Tibial artery (tissue), 4 donors: ENCODE data around the gene CNGA3.

Source experiments
- DNase-seq, 2 donors: peaks; one replicate each; pipeline ENCODE4 v3.0.0-alpha.2; 2019
- H3K27ac ChIP-seq, 2 donors: fragments of 200-600 bp; sonication (generic) in 1 of 2; 1 replicate in 1 of 2; 2 replicates in 1 of 2; pipeline ENCODE4 v1.5.1; 2018 to 2019; ENCODE audit warnings: mild to moderate bottlenecking in 1 of 2
- H3K27me3 ChIP-seq, 2 donors: fragments of 200-600 bp; sonication (generic) in 1 of 2; one replicate each; pipeline versions ENCODE4 v1.5.1 to v1.6.0; 2016 to 2019
- H3K36me3 ChIP-seq, 3 donors: fragments of 200-600 bp; sonication (generic) in 2 of 3; one replicate each; pipeline ENCODE4 v1.5.1; 2016 to 2019; ENCODE audit warnings: mild to moderate bottlenecking in 2 of 3
- H3K4me1 ChIP-seq, 4 donors: fragments of 200-600 bp; sonication (generic) in 2 of 4; 1 replicate in 3 of 4; 2 replicates in 1 of 4; pipeline ENCODE4 v1.5.1; 2016 to 2019
- H3K4me3 ChIP-seq, 2 donors: fragments of 200-600 bp; sonication (generic) in 1 of 2; 1 replicate in 1 of 2; 2 replicates in 1 of 2; pipeline ENCODE4 v1.5.1; 2018 to 2019; ENCODE audit warnings: mild to moderate bottlenecking in 2 of 2
- H3K9me3 ChIP-seq, 3 donors: fragments of 200-600 bp; sonication (generic) in 1 of 3; one replicate each; pipeline ENCODE4 v1.5.1; 2016 to 2019
- intact Hi-C: fragments of 100-400 bp; cut with DNase I; formaldehyde crosslinking; loops from one replicate; pipeline ENCODE4 v1.15.0; 2023; ENCODE audit warnings: low total_unique reads
- TF ChIP-seq, protein P1 (sequence below), 2 experiments: fragments of 200-600 bp in 1 of 2; fragments of 450-650 bp in 1 of 2; IDR thresholded peaks; one replicate each; pipeline ENCODE4 v1.5.1; 2017 to 2019; ENCODE audit warnings: antibody characterized with exemption in 2 of 2, mild to moderate bottlenecking in 1 of 2, moderate library complexity in 1 of 2

The CNGA3 gene

GRCh38 chr2:98356729-98357128 is 10.5 kb downstream of the CNGA3 start:
- DNase-seq: no peak
- TF ChIP-seq, protein P1, sequence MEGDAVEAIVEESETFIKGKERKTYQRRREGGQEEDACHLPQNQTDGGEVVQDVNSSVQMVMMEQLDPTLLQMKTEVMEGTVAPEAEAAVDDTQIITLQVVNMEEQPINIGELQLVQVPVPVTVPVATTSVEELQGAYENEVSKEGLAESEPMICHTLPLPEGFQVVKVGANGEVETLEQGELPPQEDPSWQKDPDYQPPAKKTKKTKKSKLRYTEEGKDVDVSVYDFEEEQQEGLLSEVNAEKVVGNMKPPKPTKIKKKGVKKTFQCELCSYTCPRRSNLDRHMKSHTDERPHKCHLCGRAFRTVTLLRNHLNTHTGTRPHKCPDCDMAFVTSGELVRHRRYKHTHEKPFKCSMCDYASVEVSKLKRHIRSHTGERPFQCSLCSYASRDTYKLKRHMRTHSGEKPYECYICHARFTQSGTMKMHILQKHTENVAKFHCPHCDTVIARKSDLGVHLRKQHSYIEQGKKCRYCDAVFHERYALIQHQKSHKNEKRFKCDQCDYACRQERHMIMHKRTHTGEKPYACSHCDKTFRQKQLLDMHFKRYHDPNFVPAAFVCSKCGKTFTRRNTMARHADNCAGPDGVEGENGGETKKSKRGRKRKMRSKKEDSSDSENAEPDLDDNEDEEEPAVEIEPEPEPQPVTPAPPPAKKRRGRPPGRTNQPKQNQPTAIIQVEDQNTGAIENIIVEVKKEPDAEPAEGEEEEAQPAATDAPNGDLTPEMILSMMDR (IDR thresholded peaks at IDR 0.05): no peak
- intact Hi-C loops: no loop called here
- H3K27me3 ChIP-seq: peaks cover 0 to 6% of the 10 kb centered on the region in 2 donors
- no peak overlapping the region for H3K27ac ChIP-seq
- H3K9me3 ChIP-seq: no peaks in the 10 kb centered on the region
- H3K4me3 ChIP-seq: no peak overlapping the region
- H3K4me1 ChIP-seq: no peaks in the 10 kb centered on the region
- no peaks in the 10 kb centered on the region for H3K36me3 ChIP-seq

- TF ChIP-seq, protein P1 (IDR thresholded peaks at IDR 0.05): no peak
- no peak overlapping the region for H3K4me3 ChIP-seq
- no peaks in the 10 kb centered on the region for H3K36me3 ChIP-seq
- no peaks in the 10 kb centered on the region for H3K4me1 ChIP-seq
- intact Hi-C loops: no loop called here
- DNase-seq: no peak
- no peaks in the 10 kb centered on the region for H3K9me3 ChIP-seq
- peaks cover 0 to 2% of the 10 kb centered on the region in 2 donors for H3K27me3 ChIP-seq
- no peak overlapping the region for H3K27ac ChIP-seq
These were observed 11.6 kb downstream of the CNGA3 start for GRCh38 chr2:98357849-98358248.

- TF ChIP-seq, protein P1 (IDR thresholded peaks at IDR 0.05): no peak
- no peak for DNase-seq
- intact Hi-C loops: no loop called here
- H3K4me1 ChIP-seq: no peaks in the 10 kb centered on the region
- no peaks in the 10 kb centered on the region for H3K36me3 ChIP-seq
- peaks cover 0 to 2% of the 10 kb centered on the region in 2 donors for H3K27me3 ChIP-seq
- no peaks in the 10 kb centered on the region for H3K9me3 ChIP-seq
- no peak overlapping the region for H3K4me3 ChIP-seq
- no peak overlapping the region for H3K27ac ChIP-seq
These were observed 13.7 kb downstream of the CNGA3 start for GRCh38 chr2:98359986-98360385.

DNA sequence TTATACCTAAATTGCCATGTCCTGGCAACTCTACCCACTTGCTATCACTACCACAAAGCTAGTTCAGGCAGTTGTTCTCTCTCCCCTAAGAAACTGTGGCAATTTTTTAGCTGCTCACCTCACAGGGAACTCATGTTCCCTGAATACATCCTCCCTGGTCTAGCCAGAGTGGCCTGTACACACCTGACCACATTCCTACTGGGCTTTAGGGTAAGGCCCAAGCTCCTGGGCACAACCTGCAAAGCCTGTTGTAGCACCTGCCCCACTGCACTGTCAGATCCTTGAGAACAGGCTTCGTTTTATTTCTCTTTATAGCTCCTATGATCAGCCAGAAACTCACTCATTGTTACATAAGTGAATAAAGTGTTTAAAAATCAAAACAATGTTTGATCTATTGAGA is 21.5 kb downstream of the CNGA3 start:
- intact Hi-C loops: no loop called here
- TF ChIP-seq, protein P1 (IDR thresholded peaks at IDR 0.05): no peak
- Histone ChIP-seq H3K9me3 (peaks cover 0 to 13% (median 8%) of the 10 kb centered on the region in 3 donors), H3K27ac (no peak overlapping the region), H3K27me3 (no peaks in the 10 kb centered on the region), H3K4me3 (no peak overlapping the region), H3K4me1 (no peaks in the 10 kb centered on the region), H3K36me3 (no peaks in the 10 kb centered on the region)
- DNase-seq: no peak

DNA sequence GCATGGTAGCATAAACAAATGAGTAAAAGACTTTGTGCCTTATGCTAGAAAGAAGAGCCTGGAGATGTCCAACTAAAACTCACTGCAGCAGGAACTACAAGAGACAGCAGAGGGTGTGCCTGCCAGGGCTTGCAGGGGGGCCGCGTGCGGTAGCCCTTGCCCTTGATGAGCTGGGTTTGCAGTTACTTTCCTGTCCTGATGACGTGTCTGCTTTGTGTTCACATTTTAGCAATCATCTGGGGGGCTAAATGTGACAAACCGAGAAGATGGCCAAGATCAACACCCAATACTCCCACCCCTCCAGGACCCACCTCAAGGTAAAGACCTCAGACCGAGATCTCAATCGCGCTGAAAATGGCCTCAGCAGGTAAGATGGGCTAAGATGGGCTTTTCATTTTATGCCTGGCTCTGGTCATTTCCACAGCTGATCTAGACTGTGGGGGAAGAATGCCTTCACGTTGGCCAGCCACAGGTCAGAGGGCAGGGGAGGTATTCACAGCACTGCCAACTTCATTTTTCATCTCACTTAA is 23.5 kb downstream of the CNGA3 start:
- H3K27me3 ChIP-seq: no peaks in the 10 kb centered on the region
- DNase-seq: no peak
- intact Hi-C loops: no loop called here

More for the DNA sequence above, 23.5 kb downstream of the CNGA3 start:
- H3K4me1 ChIP-seq: peaks cover 0 to 16% (median 8%) of the 10 kb centered on the region in 4 donors
- TF ChIP-seq, protein P1 (IDR thresholded peaks at IDR 0.05): no peak
- H3K36me3 ChIP-seq: no peaks in the 10 kb centered on the region
- H3K9me3 ChIP-seq: peaks cover 0 to 13% (median 8%) of the 10 kb centered on the region in 3 donors
- H3K27ac ChIP-seq: no peak overlapping the region
- no peak overlapping the region for H3K4me3 ChIP-seq
